GM20431 (cell line): ENCODE measurements around the gene NR5A2.

ENCODE experiments used
- in situ Hi-C: fragments of 300-500 bp; cut with MseI, MboI; formaldehyde crosslinking; loops from one replicate; pipeline ENCODE4 v1.15.0; 2020; ENCODE audit warnings: low sequenced_read_pairs; ENCODE audit not compliant: unreplicated experiment

NR5A2 gene

DNA sequence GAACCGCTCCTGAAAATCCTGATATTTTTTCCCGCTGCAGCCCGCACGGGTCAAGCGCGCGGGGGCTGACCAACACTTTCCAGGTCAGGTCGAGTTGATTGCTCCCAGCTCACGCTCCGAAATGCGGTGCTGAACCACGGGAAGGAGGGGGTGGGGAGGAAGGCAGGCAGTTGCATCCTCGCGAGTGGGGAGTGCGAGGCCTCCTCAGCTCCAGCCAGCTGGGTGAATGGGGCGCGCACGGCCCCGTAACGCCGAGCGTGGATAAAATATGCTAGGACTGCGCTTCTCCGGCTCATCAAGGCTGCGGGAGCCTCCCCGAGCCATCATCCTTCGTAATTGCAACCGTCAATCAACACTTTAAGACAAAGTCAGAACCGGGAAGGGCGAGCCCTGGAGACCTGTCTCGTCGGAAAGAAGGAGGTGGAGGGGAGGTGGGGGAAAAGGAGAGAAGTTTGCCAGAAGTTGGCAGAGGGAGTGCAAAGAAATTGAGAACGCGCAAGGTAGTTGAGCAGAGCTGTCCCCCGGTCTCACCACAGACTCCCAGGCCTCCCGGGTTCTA, 8.0 kb downstream of the NR5A2 start:
- in situ Hi-C loops, result no loop called here

DNA sequence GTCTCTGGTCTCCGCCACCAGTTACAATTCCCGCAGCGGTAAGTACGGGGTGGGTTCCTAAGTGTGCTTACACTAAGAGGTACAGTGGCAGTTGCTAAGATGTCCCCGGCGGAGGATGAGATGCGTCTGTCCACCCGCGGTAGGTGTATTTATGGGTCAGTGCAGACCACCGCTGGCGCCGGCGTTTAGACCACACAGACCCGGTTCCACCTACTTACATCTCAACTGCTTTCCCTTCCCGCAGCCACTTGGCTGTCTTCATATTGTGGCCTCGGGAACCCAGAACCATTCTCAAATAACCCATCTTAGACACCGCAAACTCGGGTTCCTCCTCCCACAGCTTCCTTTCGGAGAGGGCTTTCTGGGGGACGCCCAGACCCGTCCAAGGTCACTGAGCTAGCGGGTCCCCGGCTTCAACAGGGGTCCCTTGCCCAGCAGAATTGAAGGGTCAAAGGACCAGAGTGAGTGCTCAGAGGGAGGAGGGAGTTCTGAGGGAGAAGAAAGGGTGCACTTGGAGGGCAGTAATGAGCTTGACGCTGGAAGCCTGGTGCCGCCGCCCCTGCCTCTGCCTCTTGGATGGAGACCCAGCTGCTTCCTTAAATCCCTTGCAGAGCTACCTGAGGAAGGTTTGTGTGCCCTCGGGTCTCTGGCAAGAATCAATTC, 8.6 kb downstream of the NR5A2 start:
- in situ Hi-C loops, result no loop called here

DNA sequence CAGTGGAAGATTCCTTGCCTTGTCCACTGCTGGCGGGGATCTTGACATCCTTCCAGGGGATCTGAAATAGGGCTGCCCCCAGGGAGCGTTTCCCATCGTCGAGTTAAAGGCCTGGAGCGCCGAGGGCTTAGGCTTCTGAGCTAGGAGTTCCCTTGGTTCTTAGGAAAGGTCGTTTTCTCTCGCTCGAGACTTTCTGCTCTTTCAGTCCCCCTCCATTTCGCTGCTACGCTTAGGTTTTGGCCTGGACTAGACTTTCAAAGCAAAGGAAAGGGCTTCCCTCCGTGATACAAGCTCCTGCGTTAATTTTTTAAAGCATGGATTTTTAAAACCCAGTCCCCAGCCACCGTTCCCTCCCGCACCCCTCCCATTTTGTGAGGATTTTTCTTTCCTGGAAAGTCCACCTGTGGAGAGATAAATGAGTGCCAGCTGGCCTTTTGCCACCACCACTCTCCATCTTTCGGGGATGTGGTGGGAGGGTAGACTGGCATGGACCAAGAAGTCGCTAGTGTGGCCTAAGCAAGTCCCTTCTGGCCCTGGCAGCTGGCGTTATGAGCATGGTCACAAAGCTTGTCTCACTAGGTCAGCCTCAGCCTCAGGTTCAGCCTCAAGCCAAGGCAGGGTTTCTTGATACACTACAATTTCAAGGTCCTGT, 9.2 kb downstream of the NR5A2 start:
- in situ Hi-C loops, result no loop called here

DNA sequence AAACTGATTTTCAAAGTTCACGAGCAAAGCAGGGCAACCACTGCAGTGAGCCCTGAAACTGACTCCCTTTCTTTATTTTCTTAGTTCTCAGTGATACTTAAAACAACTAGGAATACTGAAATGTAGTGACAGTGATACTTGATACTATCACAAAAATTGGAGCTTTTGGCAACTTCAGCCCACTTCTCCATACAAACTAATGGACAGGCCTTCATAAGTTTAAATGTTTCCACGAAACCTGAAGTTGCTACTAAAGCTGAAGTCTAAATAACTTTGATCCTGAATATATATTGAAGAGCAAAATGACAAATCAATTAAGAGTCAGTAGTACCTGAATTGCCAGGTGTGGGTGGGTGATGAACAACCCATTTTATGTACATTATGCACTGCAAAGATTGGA, 10.0 kb downstream of the NR5A2 start:
- in situ Hi-C loops, result no loop called here

DNA sequence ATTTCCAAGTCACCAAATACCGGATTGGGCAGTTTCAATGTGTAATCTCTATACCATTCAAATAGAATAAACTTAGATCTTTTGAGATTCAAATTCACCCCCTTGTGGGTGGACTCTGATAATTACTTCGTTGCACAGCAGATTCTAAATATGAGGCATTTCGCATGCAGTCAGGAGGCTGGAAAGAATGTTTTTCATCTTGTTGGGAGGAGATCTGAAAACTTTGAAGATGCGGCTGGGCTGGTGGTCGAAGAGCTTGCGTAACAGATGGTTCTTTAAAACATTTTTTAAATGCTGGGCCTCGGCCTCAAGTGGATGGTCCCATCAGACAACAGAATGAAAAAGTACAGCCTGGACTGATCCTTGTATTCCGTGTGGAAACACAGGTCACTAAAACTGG, 10.4 kb downstream of the NR5A2 start:
- in situ Hi-C loops, result no loop called here

DNA sequence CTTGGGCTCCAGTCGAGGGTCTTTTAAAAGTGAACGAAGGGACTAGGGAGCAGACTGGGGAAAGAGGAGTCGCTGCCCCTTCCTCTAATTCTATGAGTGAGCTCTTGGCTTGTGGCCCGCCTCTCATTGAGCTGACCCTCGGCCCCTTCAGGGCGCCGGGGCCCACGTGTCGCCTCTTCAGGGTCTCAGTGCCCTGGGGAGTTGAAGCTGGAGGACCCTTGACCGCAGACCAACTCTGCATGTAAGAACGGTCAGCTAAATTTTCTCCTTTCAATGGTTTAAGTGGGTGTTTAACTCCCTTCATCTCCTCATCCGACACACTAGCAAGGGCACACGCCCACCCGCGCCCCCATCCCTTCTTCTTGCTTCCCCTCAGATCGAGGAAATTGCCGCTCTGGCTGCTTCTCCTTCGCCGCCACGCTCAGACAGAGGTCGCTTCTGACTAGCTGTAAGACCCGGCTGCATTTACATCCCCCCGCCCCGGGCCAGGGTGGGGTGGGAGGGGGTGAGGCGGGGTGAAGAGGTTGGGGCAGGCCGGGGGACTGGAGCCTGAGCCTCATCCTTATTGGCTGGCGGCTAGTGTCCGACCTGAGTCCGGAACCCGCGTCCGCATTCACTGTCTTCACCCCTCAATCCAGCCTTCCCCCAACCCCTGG, 10.9 kb downstream of the NR5A2 start:
- in situ Hi-C loops, result no loop called here

DNA sequence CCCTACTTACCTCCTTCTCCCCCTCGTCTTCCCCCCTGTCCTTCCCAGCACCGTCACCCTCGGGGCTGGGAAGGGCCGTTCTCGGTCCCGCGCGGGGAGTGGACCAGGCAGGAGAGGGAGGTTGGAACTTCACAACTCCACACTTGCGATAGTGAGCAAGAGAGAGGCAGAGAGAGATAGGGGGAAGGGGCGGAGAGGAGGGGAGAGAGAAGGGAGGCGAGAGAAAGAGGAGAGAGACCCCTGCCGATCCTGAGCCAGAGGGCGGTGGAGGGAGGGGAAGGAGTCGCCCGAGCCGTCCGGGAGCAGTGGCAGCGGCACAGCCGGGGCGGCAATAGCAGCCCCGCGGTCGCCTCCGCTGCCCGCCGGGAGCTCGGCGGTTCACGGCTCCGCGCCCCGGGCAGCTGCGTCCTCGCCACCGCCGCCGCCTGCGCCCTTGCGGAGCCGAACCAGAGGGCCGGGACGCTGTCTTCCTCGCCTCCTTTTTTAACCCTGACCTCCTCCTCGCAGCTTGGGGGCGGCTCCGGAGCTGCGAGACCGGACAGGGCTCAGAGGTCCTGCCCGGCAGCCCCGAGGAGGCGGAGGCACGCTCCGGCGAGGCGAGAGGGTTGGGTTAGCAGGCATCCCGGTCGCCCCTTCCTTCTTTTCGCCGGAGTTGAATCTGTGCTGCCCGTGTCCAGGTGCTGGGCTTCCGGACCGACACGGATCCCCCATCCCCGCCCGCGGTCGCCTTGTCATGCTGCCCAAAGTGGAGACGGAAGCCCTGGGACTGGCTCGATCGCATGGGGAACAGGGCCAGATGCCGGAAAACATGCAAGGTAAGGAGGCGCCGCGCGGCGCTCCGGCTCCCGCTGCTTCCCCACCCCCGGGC, 11.7 kb downstream of the NR5A2 start:
- in situ Hi-C loops, result no loop called here

DNA sequence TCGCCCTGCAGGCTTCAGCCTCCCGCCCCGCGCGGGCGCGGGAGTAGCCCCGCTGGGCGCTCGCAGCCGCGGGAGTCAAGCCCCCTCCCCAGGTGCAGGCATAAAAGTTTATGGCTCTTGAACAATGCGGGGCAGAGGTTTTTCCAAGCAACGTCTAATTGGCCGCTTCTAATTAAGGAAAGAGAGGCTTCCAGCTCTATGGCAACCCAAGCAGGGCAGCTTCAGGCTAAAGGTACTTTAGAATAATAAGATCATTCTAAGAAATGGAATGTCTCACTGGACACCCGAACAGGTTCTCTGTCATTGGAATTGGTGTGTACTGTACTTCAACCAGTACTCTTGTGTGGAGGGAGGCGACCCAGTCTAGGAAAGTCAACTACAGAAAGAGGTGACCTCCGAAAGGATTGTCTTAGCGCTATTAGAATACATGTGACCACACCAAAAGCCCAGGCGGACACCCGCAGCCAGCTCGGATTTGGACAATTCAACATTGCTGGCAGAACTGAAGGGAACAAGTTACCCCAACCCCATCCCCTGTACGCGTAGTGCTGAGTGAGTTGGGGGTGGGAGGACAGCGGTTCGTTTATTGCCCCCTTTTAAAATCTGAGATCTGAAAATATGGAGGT, 12.5 kb downstream of the NR5A2 start:
- in situ Hi-C loops, result no loop called here

DNA sequence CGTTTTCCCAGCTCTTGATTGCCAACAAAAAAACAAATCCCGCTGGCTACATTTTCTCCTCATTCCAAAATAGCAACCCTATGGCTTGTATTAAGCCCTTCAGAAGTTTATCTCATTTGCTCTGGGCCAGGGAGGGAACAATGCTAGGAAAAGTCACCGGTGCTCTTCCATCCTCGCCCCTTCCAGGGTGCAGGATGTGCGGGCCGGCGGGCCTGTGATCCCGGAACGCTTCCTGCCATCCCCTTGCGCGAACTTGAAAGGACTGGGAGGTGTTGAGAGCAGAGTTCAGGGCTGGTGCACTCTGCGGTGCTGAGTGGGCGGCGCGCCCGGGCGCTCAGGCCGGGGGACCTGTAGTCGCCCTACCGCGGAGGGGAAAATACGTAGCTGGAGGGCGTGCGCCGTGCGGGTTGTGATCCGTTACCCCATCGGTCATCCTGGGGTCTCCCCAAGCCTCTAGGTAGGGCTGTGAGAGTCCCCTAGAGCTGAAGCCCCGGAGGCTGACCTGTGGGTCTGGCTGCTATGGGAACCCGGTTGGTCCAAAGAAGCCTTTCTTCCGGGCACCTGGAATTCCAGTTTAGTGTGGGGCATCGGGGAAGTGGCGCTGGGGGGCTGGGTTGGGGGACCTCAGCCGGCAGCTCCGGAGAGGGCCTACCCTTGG, 13.1 kb downstream of the NR5A2 start:
- in situ Hi-C loops, result no loop called here

DNA sequence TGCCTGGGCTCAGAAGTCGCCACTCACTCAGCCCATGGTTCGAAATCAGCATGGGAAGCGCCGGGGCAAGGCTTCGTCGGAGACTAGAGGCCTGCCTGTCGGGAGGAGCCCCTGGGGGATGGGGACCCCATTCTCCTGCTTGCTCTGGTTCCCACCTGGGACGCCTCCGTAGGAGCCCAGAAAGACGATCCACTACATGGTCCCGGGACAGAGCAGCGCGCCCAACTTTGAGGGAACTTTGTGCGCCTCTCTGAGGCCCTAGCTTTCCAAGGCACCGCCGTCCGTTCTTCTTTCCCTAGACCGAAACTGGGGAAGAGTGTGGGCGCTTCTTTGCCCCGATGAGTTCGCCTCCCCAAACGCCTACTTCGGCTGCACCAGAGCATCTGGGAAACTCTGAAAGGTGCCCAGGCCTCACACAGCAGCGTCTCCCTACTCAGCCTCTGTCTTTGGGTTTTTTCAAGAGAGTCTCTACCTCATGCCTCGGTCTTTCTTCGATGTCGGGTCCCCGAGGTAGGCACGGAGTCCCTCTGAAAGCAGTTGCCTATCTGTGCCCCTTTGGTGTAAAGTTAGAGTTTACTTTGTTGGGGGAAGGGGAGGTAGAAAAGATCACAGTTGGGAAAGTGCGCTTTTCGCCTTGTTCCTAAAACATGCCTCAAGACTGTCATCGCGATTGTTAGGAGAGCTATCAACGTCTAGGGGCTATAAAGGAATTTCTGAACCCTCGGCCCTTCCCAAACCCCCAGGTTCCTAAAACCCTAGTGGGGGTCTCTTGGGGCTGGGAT, 14.0 kb downstream of the NR5A2 start:
- in situ Hi-C loops, result no loop called here

DNA sequence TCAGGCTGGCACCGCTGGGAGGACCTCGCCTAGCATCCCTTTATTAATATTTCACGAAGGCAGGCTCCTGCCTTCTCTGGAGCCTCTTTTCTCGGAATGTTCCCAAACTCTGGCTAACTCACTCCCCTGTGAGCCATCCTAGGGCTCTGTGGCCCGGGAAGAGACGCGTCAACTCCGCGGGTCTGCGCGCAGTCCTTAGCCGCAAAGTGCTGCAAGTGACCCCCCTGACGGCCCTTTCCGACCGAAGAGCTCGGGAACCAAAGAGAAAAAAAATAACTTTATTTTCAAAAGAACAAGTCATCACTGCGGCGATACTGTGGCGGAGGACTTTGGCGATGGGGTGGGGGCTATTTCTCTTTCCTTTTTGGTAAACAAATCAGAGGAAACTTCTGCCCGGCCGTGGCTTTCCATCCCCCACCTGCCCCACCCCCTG, 14.6 kb downstream of the NR5A2 start:
- in situ Hi-C loops, result no loop called here

DNA sequence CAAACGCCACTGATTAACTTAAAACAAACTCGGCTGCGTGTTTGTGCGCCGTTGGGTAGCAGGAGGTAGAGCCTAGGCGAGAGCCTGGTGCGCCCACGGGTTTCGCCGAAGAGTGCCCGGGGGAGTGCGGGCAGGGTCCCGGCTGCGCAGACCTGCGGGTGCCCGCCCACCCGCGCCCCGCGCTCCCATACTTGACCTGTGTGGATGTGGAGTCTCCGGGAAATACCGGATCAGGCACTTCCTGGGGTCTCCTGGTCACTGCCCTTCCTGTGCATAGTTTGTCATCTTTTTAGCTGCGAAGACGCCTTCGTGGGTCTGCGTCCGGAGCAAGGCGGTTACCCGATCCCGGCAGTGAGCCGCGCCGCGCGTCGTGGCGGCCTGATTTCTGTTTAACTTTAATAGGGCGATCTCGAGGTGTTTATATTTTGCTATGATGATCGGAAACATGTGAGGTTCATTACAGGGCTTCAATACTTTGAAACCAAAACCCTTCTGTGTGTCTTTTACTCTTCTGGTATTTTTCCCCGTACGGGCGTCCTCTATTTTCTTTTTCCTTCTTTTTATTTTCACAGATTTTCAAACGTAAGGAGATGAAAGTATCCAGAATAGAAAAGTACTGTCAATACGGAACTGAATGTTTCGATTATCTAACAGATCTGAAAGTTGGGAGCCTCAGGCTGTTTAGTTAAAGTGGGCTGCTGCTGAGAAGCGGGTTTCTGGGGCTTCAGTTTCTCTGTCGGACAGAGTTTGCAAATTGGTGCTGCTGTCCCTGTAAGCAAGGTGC, 15.2 kb downstream of the NR5A2 start:
- in situ Hi-C loops, result no loop called here

DNA sequence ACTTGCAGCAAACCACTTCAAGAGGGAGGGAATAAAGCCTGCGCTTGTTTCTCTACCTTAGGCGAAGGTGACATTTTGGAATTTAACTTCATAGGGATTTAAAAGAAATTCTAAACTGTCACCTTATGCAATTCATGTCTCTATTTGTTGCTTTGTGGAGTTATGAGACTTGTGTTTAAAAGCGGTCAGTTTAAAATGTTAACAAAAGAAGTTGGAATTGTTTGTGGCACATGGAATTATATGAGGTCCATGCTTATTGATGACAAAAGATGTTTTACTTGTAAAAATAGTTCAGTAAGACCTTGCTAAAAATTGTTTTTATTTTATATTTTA, 15.8 kb downstream of the NR5A2 start:
- in situ Hi-C loops, result no loop called here

DNA sequence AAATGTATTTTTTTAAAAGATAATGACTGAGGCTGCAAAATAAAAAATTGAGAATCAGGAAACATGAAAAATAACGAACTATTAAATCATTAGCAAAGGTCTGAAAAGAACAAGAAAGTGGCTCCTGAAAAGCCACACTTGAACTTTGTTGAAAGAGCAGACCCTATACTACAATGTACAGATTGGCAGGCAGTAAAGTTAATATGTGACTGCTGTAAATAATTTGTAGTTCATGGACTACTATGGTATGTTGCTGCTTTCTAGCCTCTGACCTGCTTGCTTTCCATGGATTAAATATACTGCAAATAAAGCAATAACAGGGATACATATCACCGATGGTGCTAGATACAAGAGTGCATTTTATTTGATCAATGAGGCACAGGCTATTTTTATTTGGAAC, 18.6 kb downstream of the NR5A2 start:
- in situ Hi-C loops, result no loop called here

DNA sequence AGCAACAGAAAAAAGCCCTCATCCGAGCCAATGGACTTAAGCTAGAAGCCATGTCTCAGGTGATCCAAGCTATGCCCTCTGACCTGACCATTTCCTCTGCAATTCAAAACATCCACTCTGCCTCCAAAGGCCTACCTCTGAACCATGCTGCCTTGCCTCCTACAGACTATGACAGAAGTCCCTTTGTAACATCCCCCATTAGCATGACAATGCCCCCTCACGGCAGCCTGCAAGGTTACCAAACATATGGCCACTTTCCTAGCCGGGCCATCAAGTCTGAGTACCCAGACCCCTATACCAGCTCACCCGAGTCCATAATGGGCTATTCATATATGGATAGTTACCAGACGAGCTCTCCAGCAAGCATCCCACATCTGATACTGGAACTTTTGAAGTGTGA, 20.7 kb downstream of the NR5A2 start:
- in situ Hi-C loops, result no loop called here

DNA sequence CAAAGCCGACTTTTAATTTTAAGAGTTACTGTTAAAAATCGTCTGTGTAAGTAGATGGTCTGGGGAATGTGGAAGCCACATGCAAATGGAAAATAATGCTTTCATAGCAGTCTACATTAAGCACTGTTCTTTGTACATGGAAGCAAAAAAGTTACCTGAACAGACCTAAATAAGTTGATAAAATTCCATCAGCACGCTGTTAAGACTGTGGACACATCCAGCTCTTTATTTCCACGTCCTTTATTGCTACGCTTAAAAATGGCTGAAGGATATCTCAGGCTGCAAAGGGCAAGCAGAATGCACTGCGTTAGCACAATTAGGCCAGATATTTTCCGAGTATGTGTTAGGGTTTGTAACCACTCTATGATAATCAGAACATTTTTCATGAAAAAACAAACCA, 22.3 kb downstream of the NR5A2 start:
- in situ Hi-C loops, result no loop called here

DNA sequence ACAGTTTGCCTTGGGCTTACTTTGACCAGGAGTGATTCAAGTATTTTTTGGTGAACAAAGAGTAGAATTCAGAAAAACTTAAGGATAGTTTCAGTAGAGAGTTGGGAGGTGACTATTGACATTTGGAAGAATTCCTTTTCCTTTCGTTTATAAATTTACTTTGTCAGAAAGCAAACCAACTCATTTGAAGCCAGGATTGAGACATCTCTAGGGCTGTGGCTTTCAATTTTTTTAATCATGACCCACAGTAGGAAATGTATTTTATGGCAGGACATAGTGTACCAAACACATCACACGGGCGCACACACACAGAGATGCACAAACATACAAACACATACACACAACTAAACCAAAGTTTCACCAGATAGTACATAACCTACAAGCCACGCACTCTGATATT, 24.1 kb downstream of the NR5A2 start:
- in situ Hi-C loops, result no loop called here

DNA sequence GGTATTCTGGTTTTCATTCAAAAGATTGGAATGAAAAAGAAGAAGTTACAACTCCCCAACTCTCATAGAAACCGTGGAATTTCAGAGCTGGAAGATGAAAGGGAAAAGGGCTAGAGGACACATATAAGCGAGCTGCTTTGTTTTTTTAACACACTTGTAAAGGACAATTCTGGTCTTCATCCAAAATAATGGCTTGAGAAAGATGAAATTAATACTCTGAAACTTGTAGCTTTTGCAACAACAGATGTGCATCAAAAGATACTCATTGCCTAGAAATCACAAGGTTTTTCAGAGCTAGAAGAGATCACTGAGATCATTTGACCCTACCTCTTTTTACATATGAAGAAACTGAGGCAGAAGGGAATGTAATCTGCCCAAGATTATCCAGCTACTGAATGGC, 25.6 kb downstream of the NR5A2 start:
- in situ Hi-C loops, result no loop called here
